WTC11 (cell line): ENCODE results near the gene UNC5A. TPM values are rescaled to one million over a fixed set of nuclear protein-coding genes. Genes with fewer than 3 reads are reported as not detected.

ENCODE experiments used
- ATAC-seq: fragments of 200-7000 bp; cut with Tn5 transposase; 2 replicates; pipeline ENCODE4 v1.10.0; 2021; ENCODE audit warnings: mild to moderate bottlenecking, moderate library complexity
- CTCF ChIA-PET: fragments of 300-600 bp; sonication (Branson Sonifier 250); formaldehyde crosslinking; loops from one replicate; lab custom pipeline; 2021; ENCODE audit warnings: antibody characterized with exemption; lab: Charles Lee
- POLR2A ChIA-PET: fragments of 350-600 bp; sonication (Branson Sonifier 250); formaldehyde crosslinking; loops from one replicate; lab custom pipeline; 2021; ENCODE audit warnings: antibody characterized with exemption; lab: Charles Lee
- DNase-seq: peaks from one replicate; pipeline ENCODE4 v3.0.0; 2021; ENCODE audit warnings: low spot score
- H3K27ac Mint-ChIP-seq: 2 replicates; pipeline ENCODE4 v1.8.0; 2021; ENCODE audit warnings: mixed read lengths
- H3K27me3 Mint-ChIP-seq: 2 replicates; pipeline ENCODE4 v1.8.0; 2021; ENCODE audit warnings: low read depth, mild to moderate bottlenecking, moderate library complexity, mixed read lengths
- H3K36me3 Mint-ChIP-seq: 2 replicates; pipeline ENCODE4 v1.8.0; 2021; ENCODE audit warnings: mixed read lengths
- H3K4me1 Mint-ChIP-seq: 2 replicates; pipeline ENCODE4 v1.8.0; 2022; ENCODE audit warnings: mixed read lengths
- H3K4me3 Mint-ChIP-seq: 2 replicates; pipeline ENCODE4 v1.8.0; 2021; ENCODE audit warnings: mild to moderate bottlenecking, moderate library complexity, mixed read lengths
- H3K9me3 Mint-ChIP-seq: 2 replicates; pipeline ENCODE4 v1.8.0; 2021; ENCODE audit warnings: mixed read lengths
- AR ChIP-seq: fragments of 250-450 bp; sonication (Bioruptor Pico); IDR thresholded peaks from 2 replicates; pipeline ENCODE4 v1.9.0; 2021; ENCODE audit warnings: mild to moderate bottlenecking
- ATF2 ChIP-seq: sonication (generic); formaldehyde crosslinking; IDR thresholded peaks from 2 replicates; pipeline ENCODE4 v1.8.1; 2022; ENCODE audit warnings: low read depth, missing genetic modification reagents, borderline replicate concordance
- ATF6 ChIP-seq: sonication (generic); formaldehyde crosslinking; IDR thresholded peaks from 2 replicates; pipeline ENCODE4 v1.8.1; 2023; ENCODE audit warnings: mild to moderate bottlenecking, missing genetic modification reagents
- CBFB ChIP-seq: sonication (generic); formaldehyde crosslinking; IDR thresholded peaks from 2 replicates; pipeline ENCODE4 v1.8.1; 2022; ENCODE audit warnings: mild to moderate bottlenecking, low read depth, missing genetic modification reagents
- CDX4 ChIP-seq: fragments of 250-450 bp; sonication (Bioruptor Pico); IDR thresholded peaks from 2 replicates; pipeline ENCODE4 v1.9.0; 2021; ENCODE audit warnings: moderate library complexity, mild to moderate bottlenecking, inconsistent platforms, borderline replicate concordance
- CREM ChIP-seq: sonication (generic); formaldehyde crosslinking; IDR thresholded peaks from 2 replicates; pipeline ENCODE4 v1.8.1; 2022; ENCODE audit warnings: mild to moderate bottlenecking, missing genetic modification reagents, moderate library complexity
- ESRRA ChIP-seq: sonication (generic); formaldehyde crosslinking; IDR thresholded peaks from 2 replicates; pipeline ENCODE4 v1.8.1; 2022; ENCODE audit warnings: mild to moderate bottlenecking, missing genetic modification reagents, borderline replicate concordance
- GRHL2 ChIP-seq: fragments of 250-450 bp; sonication (Bioruptor Pico); IDR thresholded peaks from 2 replicates; pipeline ENCODE4 v1.8.0; 2022; ENCODE audit warnings: mild to moderate bottlenecking, moderate library complexity; ENCODE audit not compliant: insufficient replicate concordance, severe bottlenecking
- GTF2I ChIP-seq: fragments of 250-450 bp; sonication (Bioruptor Pico); conservative IDR thresholded peaks from 2 replicates; pipeline ENCODE4 v1.4.0; 2021; ENCODE audit warnings: mild to moderate bottlenecking
- HMGA2 ChIP-seq: fragments of 250-450 bp; sonication (Bioruptor Pico); IDR thresholded peaks from 2 replicates; pipeline ENCODE4 v1.4.0; 2021; ENCODE audit warnings: mild to moderate bottlenecking, moderate library complexity
- HMGXB4 ChIP-seq: sonication (generic); formaldehyde crosslinking; IDR thresholded peaks from 2 replicates; pipeline ENCODE4 v1.8.1; 2023; ENCODE audit warnings: mild to moderate bottlenecking, moderate library complexity, missing genetic modification reagents
- KAT7 ChIP-seq: sonication (generic); formaldehyde crosslinking; IDR thresholded peaks from 2 replicates; pipeline ENCODE4 v1.8.1; 2023; ENCODE audit warnings: missing genetic modification reagents, mild to moderate bottlenecking, borderline replicate concordance
- MAX ChIP-seq: sonication (generic); formaldehyde crosslinking; IDR thresholded peaks from 2 replicates; pipeline ENCODE4 v1.8.0; 2022; ENCODE audit warnings: mild to moderate bottlenecking, missing genetic modification reagents
- MXD4 ChIP-seq: fragments of 250-450 bp; sonication (Bioruptor Pico); IDR thresholded peaks from 2 replicates; pipeline ENCODE4 v1.8.0; 2021; ENCODE audit warnings: mild to moderate bottlenecking, moderate library complexity, borderline replicate concordance
- NFE2L1 ChIP-seq: sonication (generic); formaldehyde crosslinking; IDR thresholded peaks from 2 replicates; pipeline ENCODE4 v1.8.1; 2023; ENCODE audit warnings: missing genetic modification reagents
- NFYB ChIP-seq: sonication (generic); formaldehyde crosslinking; conservative IDR thresholded peaks from 2 replicates; pipeline ENCODE4 v1.8.0; 2022; ENCODE audit warnings: low read depth, missing genetic modification reagents
- NR1H2 ChIP-seq: sonication (generic); formaldehyde crosslinking; IDR thresholded peaks from 2 replicates; pipeline ENCODE4 v1.9.0; 2021; ENCODE audit warnings: mild to moderate bottlenecking, moderate library complexity, missing genetic modification reagents
- NR2C2 ChIP-seq: sonication (generic); formaldehyde crosslinking; IDR thresholded peaks from 2 replicates; pipeline ENCODE4 v1.8.0; 2022; ENCODE audit warnings: mild to moderate bottlenecking, missing genetic modification reagents
- OVOL2 ChIP-seq: fragments of 250-450 bp; sonication (Bioruptor Pico); IDR thresholded peaks from 2 replicates; pipeline ENCODE4 v1.9.0; 2021; ENCODE audit warnings: mild to moderate bottlenecking, borderline replicate concordance
- RORB ChIP-seq: fragments of 250-450 bp; sonication (Bioruptor Pico); IDR thresholded peaks from 2 replicates; pipeline ENCODE4 v1.9.0; 2021; ENCODE audit warnings: mild to moderate bottlenecking
- SOX15 ChIP-seq: fragments of 250-450 bp; sonication (Bioruptor Pico); IDR thresholded peaks from 2 replicates; pipeline ENCODE4 v1.9.0; 2021; ENCODE audit warnings: mild to moderate bottlenecking
- TEAD4 ChIP-seq: sonication (generic); formaldehyde crosslinking; IDR thresholded peaks from 2 replicates; pipeline ENCODE4 v1.8.0; 2022; ENCODE audit warnings: mild to moderate bottlenecking, missing genetic modification reagents
- ZBTB21 ChIP-seq: sonication (generic); formaldehyde crosslinking; IDR thresholded peaks from 2 replicates; pipeline ENCODE4 v1.8.1; 2023; ENCODE audit warnings: mild to moderate bottlenecking, missing genetic modification reagents, borderline replicate concordance
- ZNF317 ChIP-seq: sonication (generic); formaldehyde crosslinking; IDR thresholded peaks from 2 replicates; pipeline ENCODE4 v1.8.1; 2023; ENCODE audit warnings: low read depth, mild to moderate bottlenecking, moderate library complexity, missing genetic modification reagents, borderline replicate concordance
- ZNF423 ChIP-seq: fragments of 250-450 bp; sonication (Bioruptor Pico); IDR thresholded peaks from 2 replicates; pipeline ENCODE4 v2.1.2; 2022; ENCODE audit warnings: mild to moderate bottlenecking, moderate library complexity
- total RNA-seq: library from RNA; stranded (reverse); gene quantifications from 3 replicates; pipeline ENCODE4 v1.2.3, GENCODE V29; 2021

UNC5A gene
- total RNA-seq, 1 experiment from 2014 or later, result 10.2 TPM

GRCh38 chr5:176884571-176884890 lies 74.2 kb downstream of the UNC5A start:
- ChIA-PET POLR2A (no interaction called here), CTCF (interaction anchor here (1.7 to 2.1 kb wide), 2 partner anchors 14 to 224 kb away, joined by 8 to 12 read pairs; no protein-coding TSS in a partner anchor)
- Mint-ChIP-seq H3K4me3 (no peak overlapping the region), H3K36me3 (no peaks in the 10 kb centered on the region), H3K27me3 (no peaks in the 10 kb centered on the region), H3K4me1 (no peaks in the 10 kb centered on the region)
- DNase-seq (no peak), ATAC-seq (no peak)
- no peak for TF ChIP-seq ATF2 (CRISPR knock-in tag)
- TF ChIP-seq NR2C2 (CRISPR knock-in tag), result no peak
- no peak for TF ChIP-seq MAX (CRISPR knock-in tag)
- TF ChIP-seq ZNF423 (CRISPR knock-in tag), result no peak
- no peak for TF ChIP-seq NFYB (CRISPR knock-in tag)
- TF ChIP-seq HMGA2 (CRISPR knock-in tag), result no peak
- TF ChIP-seq NR1H2, result no peak
- no peak for TF ChIP-seq MXD4 (CRISPR knock-in tag)
- TF ChIP-seq ZNF317, result no peak
- TF ChIP-seq ATF6 (CRISPR knock-in tag), result no peak
- no peak for TF ChIP-seq RORB (CRISPR knock-in tag)
- TF ChIP-seq ESRRA (CRISPR knock-in tag), result no peak
- no peak for TF ChIP-seq ZBTB21 (CRISPR knock-in tag)
- no peak for TF ChIP-seq NFE2L1
- no peak for TF ChIP-seq GTF2I (CRISPR knock-in tag)
- TF ChIP-seq CREM (CRISPR knock-in tag), result no peak
- TF ChIP-seq, all 79 proteins: peak for 0
- H3K9me3 Mint-ChIP-seq, result no peaks in the 10 kb centered on the region
- H3K27ac Mint-ChIP-seq, result no peak overlapping the region

- no peaks in the 10 kb centered on the region for H3K36me3 Mint-ChIP-seq
- H3K9me3 Mint-ChIP-seq, result no peaks in the 10 kb centered on the region
- CTCF ChIA-PET, result interaction anchor here (1.8 kb wide), 1 partner anchor 226 kb away, joined by 8 read pairs; no protein-coding TSS in a partner anchor
- POLR2A ChIA-PET, result no interaction called here
- H3K27me3 Mint-ChIP-seq, result no peaks in the 10 kb centered on the region; the same call in 1 of the 2 replicates
- no peak for ATAC-seq
- no peak for DNase-seq
- no peak overlapping the region for H3K27ac Mint-ChIP-seq
- no peak overlapping the region for H3K4me3 Mint-ChIP-seq
- no peaks in the 10 kb centered on the region for H3K4me1 Mint-ChIP-seq
- TF ChIP-seq KAT7 (CRISPR knock-in tag) (no peak), HMGXB4 (CRISPR knock-in tag) (no peak), CDX4 (CRISPR knock-in tag) (no peak), GRHL2 (CRISPR knock-in tag) (no peak), SOX15 (CRISPR knock-in tag) (no peak), AR (CRISPR knock-in tag) (no peak), TEAD4 (CRISPR knock-in tag) (no peak), OVOL2 (CRISPR knock-in tag) (no peak), CBFB (CRISPR knock-in tag) (no peak)
These were observed 76.2 kb downstream of the UNC5A start for GRCh38 chr5:176886336-176887251.
